IMR-90 (cell line): ENCODE data around the gene MRTFA. TPM values are rescaled to one million over a fixed set of nuclear protein-coding genes. Genes with fewer than 3 reads are reported as not detected.

Experiments
- ATAC-seq: fragments of 200-7000 bp; cut with Tn5 transposase; 2 replicates; pipeline ENCODE4 v1.9.1; 2020; ENCODE audit warnings: low read depth, mild to moderate bottlenecking, moderate library complexity
- BruUV-seq: library from RNA; stranded (reverse); fragments of 400-500 nt; replicated peaks from 2 replicates; lab custom pipeline; 2021; lab: Mats Ljungman, UMichigan
- CTCF ChIA-PET: fragments of 300-600 bp; formaldehyde crosslinking; extraction: SDS; loops from one replicate; lab custom pipeline; 2021; ENCODE audit warnings: antibody characterized with exemption; lab: Yijun Ruan, JAX
- POLR2A ChIA-PET: fragments of 300-600 bp; sonication (Branson Sonifier 250); formaldehyde crosslinking; loops from one replicate; lab custom pipeline; 2022; ENCODE audit warnings: antibody characterized with exemption; ENCODE audit not compliant: unreplicated experiment; lab: Charles Lee
- DNase-seq: peaks from one replicate; pipeline ENCODE4 v3.0.0; 2013
- H2AFZ ChIP-seq: replicated peaks from 2 replicates; pipeline ENCODE3; 2013; ENCODE audit warnings: low read length, mild to moderate bottlenecking; ENCODE audit not compliant: poor library complexity
- H2AK5ac ChIP-seq: 2 replicates; pipeline ENCODE4 v1.6.1; 2013; ENCODE audit warnings: low read depth, low read length, inconsistent platforms
- H2AK9ac ChIP-seq: replicated peaks from 2 replicates; pipeline ENCODE3; 2013; ENCODE audit warnings: mild to moderate bottlenecking, low read depth, low read length, moderate library complexity; ENCODE audit not compliant: poor library complexity
- H2BK120ac ChIP-seq: 2 replicates; pipeline ENCODE4 v1.6.1; 2013; ENCODE audit warnings: low read depth, low read length, inconsistent platforms
- H2BK15ac ChIP-seq: 3 replicates; pipeline ENCODE4 v1.6.1; 2013; ENCODE audit warnings: low read depth, low read length, inconsistent platforms
- H2BK20ac ChIP-seq: 2 replicates; pipeline ENCODE4 v1.6.1; 2013; ENCODE audit warnings: low read depth, mild to moderate bottlenecking, inconsistent platforms, low read length, moderate library complexity
- H2BK5ac ChIP-seq: 2 replicates; pipeline ENCODE4 v1.6.1; 2013; ENCODE audit warnings: mild to moderate bottlenecking, low read depth, low read length, inconsistent platforms; ENCODE audit not compliant: poor library complexity, severe bottlenecking
- H3K14ac ChIP-seq: replicated peaks from 2 replicates; pipeline ENCODE4 v1.6.1; 2013; ENCODE audit warnings: low read depth, low read length, inconsistent platforms
- H3K18ac ChIP-seq: 2 replicates; pipeline ENCODE4 v1.6.1; 2013; ENCODE audit warnings: low read depth, low read length, control low read depth
- H3K23ac ChIP-seq: 2 replicates; pipeline ENCODE4 v1.6.1; 2013; ENCODE audit warnings: low read depth, low read length, inconsistent platforms
- H3K27ac ChIP-seq: 2 replicates; pipeline ENCODE4 v1.5.1; 2013; ENCODE audit warnings: mild to moderate bottlenecking, control low read depth, low read length; ENCODE audit not compliant: insufficient read depth
- H3K27me3 ChIP-seq: 2 replicates; pipeline ENCODE4 v1.6.1; 2013; ENCODE audit warnings: low read length; ENCODE audit not compliant: control insufficient read depth, insufficient read depth
- H3K36me3 ChIP-seq: 2 replicates; pipeline ENCODE4 v1.6.1; 2013; ENCODE audit warnings: low read length, mixed read lengths; ENCODE audit not compliant: control insufficient read depth, insufficient read depth
- H3K4ac ChIP-seq: 2 replicates; pipeline ENCODE4 v1.6.1; 2013; ENCODE audit warnings: low read depth, low read length, inconsistent platforms
- H3K4me1 ChIP-seq: 2 replicates; pipeline ENCODE4 v1.6.1; 2013; ENCODE audit warnings: low read length, mixed read lengths; ENCODE audit not compliant: control insufficient read depth, insufficient read depth
- H3K4me2 ChIP-seq: 2 replicates; pipeline ENCODE4 v1.6.1; 2013; ENCODE audit warnings: low read depth, mild to moderate bottlenecking, control low read depth, low read length, moderate library complexity
- H3K4me3 ChIP-seq: 2 replicates; pipeline ENCODE4 v1.5.1; 2013; ENCODE audit warnings: low read depth, mild to moderate bottlenecking, control low read depth, low read length, moderate library complexity; ENCODE audit not compliant: insufficient read depth
- H3K56ac ChIP-seq: 2 replicates; pipeline ENCODE4 v1.6.1; 2013; ENCODE audit warnings: low read length, inconsistent platforms; ENCODE audit not compliant: insufficient read depth; ENCODE audit errors: extremely low read depth
- H3K79me1 ChIP-seq, 2 experiments: 2 replicates each; pipeline ENCODE4 v1.6.1; 2013; ENCODE audit warnings: low read length in 2 of 2, inconsistent platforms in 1 of 2, low read depth in 1 of 2
- H3K9ac ChIP-seq: 2 replicates; pipeline ENCODE4 v1.6.1; 2013; ENCODE audit warnings: low read depth, low read length, control low read depth
- H3K9me1 ChIP-seq: 2 replicates; pipeline ENCODE4 v1.6.1; 2013; ENCODE audit warnings: low read length, inconsistent platforms; ENCODE audit not compliant: insufficient read depth
- H3K9me3 ChIP-seq: 2 replicates; pipeline ENCODE4 v1.6.1; 2013; ENCODE audit warnings: low read length; ENCODE audit not compliant: control insufficient read depth, insufficient read depth
- H4K20me1 ChIP-seq: 2 replicates; pipeline ENCODE4 v1.6.1; 2013; ENCODE audit warnings: low read length, inconsistent platforms; ENCODE audit not compliant: insufficient read depth
- H4K5ac ChIP-seq: 2 replicates; pipeline ENCODE4 v1.6.1; 2013; ENCODE audit warnings: mild to moderate bottlenecking, low read depth, low read length, control low read depth
- H4K8ac ChIP-seq, 2 experiments: 2 replicates each; pipeline ENCODE4 v1.6.1; 2013; ENCODE audit warnings: low read depth in 2 of 2, low read length in 2 of 2, control low read depth in 1 of 2, inconsistent platforms in 1 of 2
- H4K91ac ChIP-seq: 2 replicates; pipeline ENCODE4 v1.6.1; 2013; ENCODE audit warnings: low read depth, low read length, inconsistent platforms; ENCODE audit not compliant: insufficient read depth
- BHLHE40 ChIP-seq: fragments of 150-350 bp; IDR thresholded peaks from 2 replicates; pipeline ENCODE4 v1.6.1; 2016; ENCODE audit warnings: mild to moderate bottlenecking, low read depth, low read length
- CEBPB ChIP-seq: IDR thresholded peaks from 2 replicates; pipeline ENCODE4 v1.6.1; 2012; ENCODE audit warnings: low read depth, low read length, improper control_type of control experiment
- CHD1 ChIP-seq: IDR thresholded peaks from 2 replicates; pipeline ENCODE4 v1.6.1; 2012; ENCODE audit warnings: low read depth, low read length, improper control_type of control experiment
- CTCF ChIP-seq: conservative IDR thresholded peaks from 2 replicates; pipeline ENCODE4 v1.5.1; 2012; ENCODE audit warnings: mild to moderate bottlenecking, low read depth, low read length, improper control_type of control experiment
- ELK1 ChIP-seq: fragments of 150-350 bp; IDR thresholded peaks from 2 replicates; pipeline ENCODE4 v1.6.1; 2016; ENCODE audit warnings: low read depth, mild to moderate bottlenecking, low read length, moderate library complexity, borderline replicate concordance
- FOS ChIP-seq: fragments of 150-350 bp; IDR thresholded peaks from 2 replicates; pipeline ENCODE4 v1.6.1; 2016; ENCODE audit warnings: low read depth, low read length
- POLR2A ChIP-seq: IDR thresholded peaks from 2 replicates; pipeline ENCODE4 v1.6.1; 2012; ENCODE audit warnings: mild to moderate bottlenecking, low read depth, low read length
- RAD21 ChIP-seq: IDR thresholded peaks from 2 replicates; pipeline ENCODE4 v1.6.1; 2012; ENCODE audit warnings: low read length, improper control_type of control experiment
- SMC3 ChIP-seq: fragments of 150-350 bp; IDR thresholded peaks from 2 replicates; pipeline ENCODE4 v1.6.1; 2016; ENCODE audit warnings: low read depth, mild to moderate bottlenecking, antibody characterized with exemption, low read length, moderate library complexity
- dilution Hi-C: fragments of 300-500 bp; cut with HindIII; formaldehyde crosslinking; loops from one replicate; pipeline ENCODE4 v1.14.3; 2018; ENCODE audit warnings: low sequenced_read_pairs; ENCODE audit not compliant: unreplicated experiment
- in situ Hi-C: fragments of 300-500 bp; cut with MboI; formaldehyde crosslinking; loops from 3 replicates; pipeline ENCODE4 v1.14.3; 2019; ENCODE audit warnings: low sequenced_read_pairs, inconsistent platforms, mixed read lengths
- intact Hi-C: fragments of 100-400 bp; cut with micrococcal nuclease; formaldehyde crosslinking; loops from 2 replicates; pipeline ENCODE4 v1.10.0; 2022
- polyA plus RNA-seq, 3 experiments: library from polyadenylated mRNA; depleted of rRNA; stranded (reverse); fragments of >200 nt; gene quantifications; 2 replicates each; pipeline ENCODE4 v1.2.3, GENCODE V29; 2012; ENCODE audit warnings: low replicate concordance in 1 of 3
- total RNA-seq: library from RNA; depleted of rRNA; stranded (reverse); fragments of >200 nt; gene quantifications from 2 replicates; pipeline ENCODE4 v1.2.3, GENCODE V29; 2012

The MRTFA gene
- total and polyA plus RNA-seq, 2 of the 4 experiments (the other 2 are of a cell fraction): 12.5 to 17.2 TPM

- H3K9me3 ChIP-seq: no peaks in the 10 kb centered on the region
- no peak overlapping the region for H4K91ac ChIP-seq
- no peaks in the 10 kb centered on the region for H3K36me3 ChIP-seq
- H2AK9ac ChIP-seq: no peak overlapping the region
- no peak overlapping the region for H2BK120ac ChIP-seq
- H4K5ac ChIP-seq: no peak overlapping the region
- no peak overlapping the region for H2BK20ac ChIP-seq
- H3K79me1 ChIP-seq: peaks cover 17 to 43% of the 10 kb centered on the region in 2 experiments
- H3K9me1 ChIP-seq: peaks cover 13% of the 10 kb centered on the region; the same call in 1 of the 2 replicates
- H3K9ac ChIP-seq: no peak overlapping the region
- no peaks in the 10 kb centered on the region for H3K27me3 ChIP-seq
- in situ Hi-C loops: no loop called here
- no peak overlapping the region for H3K4me3 ChIP-seq
- H2AFZ ChIP-seq: no peak overlapping the region
- CTCF ChIA-PET: no interaction called here
- H3K4ac ChIP-seq: no peak overlapping the region
- H2BK15ac ChIP-seq: no peak overlapping the region
- H3K56ac ChIP-seq: no peak overlapping the region
- intact Hi-C loops: loop anchor here (1.0 kb wide), 1 partner anchor 137 kb away; the partner anchor contains the start of gene MRTFA
- BruUV-seq: TSS peak; percentile 99
- H3K23ac ChIP-seq: no peak overlapping the region
- H2AK5ac ChIP-seq: no peak overlapping the region
- DNase-seq: peak; percentile 99
- dilution Hi-C loops: no loop called here
- POLR2A ChIA-PET: no interaction called here
- 0 out of 4 replicates have a peak overlapping the region, but pooled peaks of 1 of the 2 experiments have one; percentile 94 for H4K8ac ChIP-seq
- no peak overlapping the region for H3K4me2 ChIP-seq
- TF ChIP-seq CEBPB: peak; percentile 52; the same call in 1 of the 2 replicates
- 0 out of 2 replicates have a peak, but pooled peaks have one; percentile 39 for TF ChIP-seq CHD1
- peak; percentile 66 for TF ChIP-seq BHLHE40
- no peak for TF ChIP-seq CTCF
- TF ChIP-seq SMC3: 0 out of 2 replicates have a peak, but pooled peaks have one; percentile 8
- no peak for TF ChIP-seq ELK1
- peak; percentile 35 for TF ChIP-seq RAD21
- peak; percentile 69 for TF ChIP-seq POLR2A
- TF ChIP-seq FOS: peak; percentile 98
- no peak overlapping the region for H3K14ac ChIP-seq
- H2BK5ac ChIP-seq: peak overlapping the region; percentile 99
- peak overlapping the region; percentile 94; the same call in 1 of the 2 replicates for H3K27ac ChIP-seq
- peaks cover 7% of the 10 kb centered on the region; the same call in 1 of the 2 replicates for H4K20me1 ChIP-seq
- peak; percentile 87 for ATAC-seq
- no peak overlapping the region for H3K18ac ChIP-seq
- peaks cover 15% of the 10 kb centered on the region for H3K4me1 ChIP-seq
Measured at GRCh38 chr22:40499209-40499623, 137.3 kb downstream of the MRTFA start.
